Measurements from ENCODE around the gene ACY1.
"Not testable (repeated sequence)": the region's sequence is repeated elsewhere in the genome, so short reads cannot be mapped to it uniquely, and the experiment has no call there.

The ACY1 gene

GRCh38 chr3:51983578-51984268, 388 bp downstream of the ACY1 start:
- no peak for DNase-seq (ENCODE audit: low read depth in 2 of 2)

- no peak for DNase-seq (ENCODE audit: low read depth in 2 of 2)
These were observed 923 bp downstream of the ACY1 start for GRCh38 chr3:51984269-51984647.

- DNase-seq (ENCODE audit: low read depth in 2 of 2): no peak
These were observed 1.7 kb downstream of the ACY1 start for GRCh38 chr3:51985063-51985462.

GRCh38 chr3:51986010-51986947, 2.9 kb downstream of the ACY1 start:
- DNase-seq (ENCODE audit: low read depth in 2 of 2): no peak

- no peak for DNase-seq (ENCODE audit: low read depth in 2 of 2)
These were observed 4.2 kb downstream of the ACY1 start for GRCh38 chr3:51987568-51987967.

- DNase-seq (ENCODE audit: low read depth in 2 of 2): no peak
These were observed 5.2 kb downstream of the ACY1 start for GRCh38 chr3:51988286-51989146.

- not testable (repeated sequence) for DNase-seq (ENCODE audit: low read depth in 2 of 2)
These were observed 7.2 kb downstream of the ACY1 start for GRCh38 chr3:51990501-51990971.

- DNase-seq (ENCODE audit: low read depth in 2 of 2): no peak
These were observed 8.8 kb downstream of the ACY1 start for GRCh38 chr3:51992017-51992682.

- DNase-seq (ENCODE audit: low read depth in 2 of 2): not testable (repeated sequence)
These were observed 10.3 kb downstream of the ACY1 start for GRCh38 chr3:51993657-51994056.

GRCh38 chr3:51994530-51994929, 11.2 kb downstream of the ACY1 start:
- no peak for DNase-seq (ENCODE audit: low read depth in 2 of 2)

- DNase-seq (ENCODE audit: low read depth in 2 of 2): peak; percentile 81 to 85
These were observed 12.2 kb downstream of the ACY1 start, which contains the start of gene RPL29 for GRCh38 chr3:51995346-51996163. RPL29 (minus strand) TSS chr3:51995895; CDS start chr3:51995461, 434 bp downstream.

GRCh38 chr3:51997172-51997571, 13.8 kb downstream of the ACY1 start:
- DNase-seq (ENCODE audit: low read depth in 2 of 2): no peak

GRCh38 chr3:51997935-51998596, 14.7 kb downstream of the ACY1 start:
- no peak for DNase-seq (ENCODE audit: low read depth in 2 of 2)

GRCh38 chr3:51998774-51999173, 15.4 kb downstream of the ACY1 start:
- no peak for DNase-seq (ENCODE audit: low read depth in 2 of 2)

- no peak for DNase-seq (ENCODE audit: low read depth in 2 of 2)
These were observed 16.5 kb downstream of the ACY1 start for GRCh38 chr3:51999846-52000245.

GRCh38 chr3:52001443-52001974, 18.2 kb downstream of the ACY1 start:
- peak; percentile 69 for DNase-seq (ENCODE audit: low read depth in 2 of 2)

- no peak for DNase-seq (ENCODE audit: low read depth in 2 of 2)
These were observed 19.4 kb downstream of the ACY1 start for GRCh38 chr3:52002748-52003147.

GRCh38 chr3:52004163-52004787, 20.9 kb downstream of the ACY1 start:
- DNase-seq (ENCODE audit: low read depth in 2 of 2): no peak

GRCh38 chr3:52004906-52005395, 21.6 kb downstream of the ACY1 start:
- no peak for DNase-seq (ENCODE audit: low read depth in 2 of 2)
